A673 (cell line): ENCODE data around the gene NCCRP1.

Experiments
- CTCF ChIP-seq: fragments of 300-800, 200-600 bp; sonication (generic); conservative IDR thresholded peaks from 2 replicates; pipeline ENCODE4 v1.5.1; 2017; ENCODE audit warnings: low read depth, mild to moderate bottlenecking, antibody characterized with exemption, low read length, moderate library complexity, mixed read lengths
- EZH2 ChIP-seq: fragments of 200-600 bp; sonication (generic); IDR thresholded peaks from 2 replicates; pipeline ENCODE4 v1.6.1; 2017; ENCODE audit warnings: borderline replicate concordance, low read depth, mild to moderate bottlenecking, mixed read lengths, antibody characterized with exemption, low read length; ENCODE audit not compliant: poor library complexity, severe bottlenecking

DNA sequence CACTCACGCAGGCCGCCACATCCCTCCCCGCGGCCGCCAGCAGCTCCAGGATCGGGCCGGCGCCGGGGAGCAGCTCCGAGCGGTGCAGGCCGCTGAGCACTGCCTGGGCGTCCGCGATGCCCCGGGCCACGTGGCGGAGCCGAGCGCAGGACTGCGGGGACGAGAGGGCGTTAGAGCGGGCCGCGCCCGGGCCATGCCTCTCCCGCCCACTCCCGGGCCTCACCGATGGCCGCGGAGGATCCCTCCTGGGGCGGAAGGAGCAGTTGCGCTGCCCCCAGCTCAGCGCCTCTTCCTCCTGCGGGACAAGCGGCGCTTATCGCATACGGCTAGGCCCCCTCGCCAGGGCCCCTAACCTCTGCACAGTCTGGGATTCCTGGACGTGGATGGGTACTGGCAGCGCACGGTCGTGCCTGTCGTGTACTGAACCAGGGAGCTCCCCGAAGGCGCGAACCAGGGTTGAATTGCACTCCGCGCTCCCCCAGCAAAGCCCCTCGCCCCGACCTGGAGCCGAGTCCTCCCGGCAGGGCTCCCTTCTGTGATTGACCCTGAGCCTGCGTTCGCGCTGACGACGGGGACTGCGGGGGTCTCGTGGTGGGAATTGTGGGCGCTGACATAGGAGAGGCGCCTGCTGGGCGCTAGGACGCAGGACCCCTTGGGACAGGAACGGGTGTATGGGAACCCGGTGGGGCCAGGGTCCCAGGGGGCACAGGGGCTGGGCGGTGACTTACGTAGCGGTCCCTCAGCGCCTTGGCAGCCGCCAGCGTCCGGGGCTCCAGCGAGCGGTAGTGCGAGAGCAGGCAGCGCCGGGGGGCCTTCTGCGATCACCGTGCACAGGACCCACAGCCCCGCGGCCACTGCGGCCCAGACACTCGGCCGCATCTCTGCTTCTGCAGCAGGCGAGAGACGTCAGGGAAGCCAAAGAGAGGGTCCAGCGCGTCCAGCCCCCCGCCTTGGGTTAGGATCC, 51.2 kb downstream of the NCCRP1 start:
- TF ChIP-seq CTCF (no peak), EZH2 (peak; percentile 61)
